Activated CD8-positive, alpha-beta memory T cell treated with anti-CD3 and anti-CD28 coated beads, Interleukin-2, amount 50 U/mL, for 1 hour (primary cell): Measurements from ENCODE around the gene SLIT3.

Source experiments
- DNase-seq: peaks from one replicate; pipeline ENCODE4 v3.0.0-alpha.2; 2020; ENCODE audit errors: extremely low read depth

SLIT3 gene

GRCh38 chr5:169300468-169301385 lies at the start of gene SLIT3:
SLIT3 (minus strand) TSS chr5:169301139; CDS start chr5:169300709, 430 bp downstream.
- DNase-seq, result no peak

DNA sequence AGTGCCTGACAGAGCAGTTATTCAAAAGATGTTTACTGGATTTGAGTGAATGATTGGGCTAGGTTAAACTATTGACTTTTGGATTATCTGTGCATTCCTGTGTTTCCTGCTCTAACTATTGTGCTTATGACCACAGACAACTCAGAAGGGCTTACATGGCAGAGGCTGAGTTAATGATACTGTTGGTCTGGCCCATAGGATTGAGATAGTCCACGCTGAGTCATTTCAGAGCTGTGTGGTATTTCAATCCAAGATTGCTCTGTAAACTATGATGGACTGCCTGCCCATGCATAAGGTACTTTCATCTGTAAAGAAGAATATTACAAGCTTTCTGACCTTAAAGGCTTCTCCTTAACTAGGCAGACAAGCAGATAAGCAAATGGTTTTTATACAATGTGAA lies 49.1 kb upstream of the SLIT3 start:
- DNase-seq, result no peak

DNA sequence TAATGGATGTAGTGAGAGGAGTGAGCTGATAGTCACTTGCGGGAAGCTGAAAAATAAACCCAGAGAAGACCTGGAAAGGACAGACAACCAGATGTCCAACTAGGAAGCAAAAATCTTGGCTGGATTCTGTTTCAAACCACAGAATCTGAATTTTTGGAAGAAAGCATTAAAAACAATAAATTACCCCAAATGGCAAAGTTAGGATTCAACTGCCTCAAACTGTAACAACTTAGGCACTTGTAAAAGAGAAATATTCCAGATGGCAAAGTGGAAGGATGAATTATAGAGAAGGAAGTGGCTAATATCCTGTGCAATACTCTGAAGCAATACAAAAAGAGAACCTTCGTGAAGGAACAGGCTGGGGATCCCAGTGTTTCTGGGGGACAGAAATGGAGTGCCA lies 46.8 kb upstream of the SLIT3 start:
- no peak for DNase-seq

DNA sequence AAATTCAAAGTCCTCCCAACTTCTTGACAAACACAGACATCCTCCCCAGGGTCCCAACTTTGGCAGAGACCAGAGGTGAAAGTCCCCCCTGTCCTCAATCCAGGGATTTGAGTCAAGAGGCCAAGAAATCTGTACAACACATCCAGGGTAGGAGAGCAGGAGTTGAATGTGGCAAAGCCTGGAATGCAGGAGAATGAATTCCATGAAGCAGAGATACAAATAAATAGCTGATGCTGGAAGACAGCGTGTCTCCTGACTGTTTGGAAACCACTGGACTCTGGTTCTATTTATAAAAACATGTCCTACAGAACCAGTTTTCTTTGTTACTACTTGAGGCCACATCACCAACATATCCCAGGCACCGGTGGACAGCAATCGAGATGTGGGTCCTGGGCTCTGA lies 43.7 kb upstream of the SLIT3 start:
- no peak for DNase-seq

GRCh38 chr5:169343766-169344165 lies 42.8 kb upstream of the SLIT3 start:
- DNase-seq, result no peak

GRCh38 chr5:169341556-169341955 lies 40.6 kb upstream of the SLIT3 start:
- DNase-seq, result no peak

DNA sequence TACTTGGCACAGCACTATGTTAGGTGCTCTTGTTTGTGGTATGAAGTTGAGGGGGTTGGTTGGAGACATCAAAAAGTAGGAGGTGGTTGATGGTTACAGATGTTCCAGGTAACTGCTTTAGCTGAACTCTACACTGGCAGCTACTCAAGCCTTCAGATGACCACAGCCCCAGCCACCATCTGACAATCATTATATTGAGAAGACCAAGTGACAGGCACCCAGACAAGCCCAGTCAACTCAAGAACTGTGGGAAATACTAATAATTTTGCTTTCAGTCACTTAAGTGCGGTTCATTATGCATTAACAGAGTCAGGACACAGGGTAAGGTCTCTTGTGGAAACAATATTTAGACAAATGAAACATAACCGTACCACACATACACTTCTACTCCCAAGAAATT lies 38.9 kb upstream of the SLIT3 start:
- no peak for DNase-seq

DNA sequence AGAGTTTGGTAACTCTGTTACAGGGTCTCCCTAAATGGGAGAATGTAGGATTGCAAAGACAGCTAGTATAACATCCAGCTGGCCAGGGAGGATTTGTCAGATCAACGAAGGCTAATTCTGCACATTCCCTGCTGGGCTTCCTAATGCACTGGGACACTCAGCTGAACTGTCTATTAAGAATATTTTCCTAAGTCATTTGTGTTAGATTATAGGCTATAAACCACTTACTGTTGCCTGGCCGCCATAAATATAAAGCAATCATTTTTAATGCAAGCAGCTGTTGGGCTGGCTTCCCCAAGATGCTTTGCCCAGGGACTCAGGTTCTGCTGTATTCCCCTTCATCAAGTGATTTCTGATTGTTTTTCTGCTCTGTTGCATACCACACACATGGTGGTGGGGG lies 35.3 kb upstream of the SLIT3 start:
- DNase-seq, result no peak

DNA sequence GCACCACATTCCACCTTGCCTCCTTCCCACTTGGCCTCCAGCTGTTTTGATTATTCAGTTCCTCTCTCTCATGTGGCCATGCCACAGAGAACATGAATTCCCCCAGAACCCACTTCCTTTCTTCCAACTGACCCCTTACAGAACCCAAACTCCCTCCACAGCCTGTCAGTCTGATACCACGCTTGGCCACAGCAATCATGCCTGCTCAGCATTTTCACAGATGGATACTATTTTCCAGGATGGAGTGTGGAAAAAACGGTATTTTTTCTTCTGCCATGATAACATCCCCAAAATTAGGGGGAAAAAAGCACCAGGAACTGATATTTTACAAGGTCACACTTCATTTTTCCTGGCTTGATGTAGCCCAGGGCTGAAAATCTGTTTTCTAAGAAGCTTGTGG lies 34.9 kb upstream of the SLIT3 start:
- no peak for DNase-seq

DNA sequence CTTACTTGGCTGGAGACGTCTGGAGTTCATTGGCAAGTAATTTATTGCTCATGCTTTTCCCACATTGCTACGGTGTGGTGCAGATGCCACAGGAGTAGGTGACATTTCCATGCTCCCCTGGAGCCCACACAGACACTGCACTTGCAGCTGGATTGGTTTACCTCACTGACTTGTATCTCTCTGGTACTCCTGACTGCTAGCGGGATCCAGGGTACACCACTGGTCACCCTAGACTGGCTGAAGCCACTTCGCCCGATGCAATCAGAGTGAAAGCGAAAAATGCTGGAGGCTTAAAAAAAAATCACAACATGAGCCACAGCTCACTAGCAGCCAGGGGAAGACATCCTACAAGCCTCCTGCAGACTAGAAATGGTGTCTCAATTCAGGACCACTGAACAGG lies 32.6 kb upstream of the SLIT3 start:
- DNase-seq, result no peak

DNA sequence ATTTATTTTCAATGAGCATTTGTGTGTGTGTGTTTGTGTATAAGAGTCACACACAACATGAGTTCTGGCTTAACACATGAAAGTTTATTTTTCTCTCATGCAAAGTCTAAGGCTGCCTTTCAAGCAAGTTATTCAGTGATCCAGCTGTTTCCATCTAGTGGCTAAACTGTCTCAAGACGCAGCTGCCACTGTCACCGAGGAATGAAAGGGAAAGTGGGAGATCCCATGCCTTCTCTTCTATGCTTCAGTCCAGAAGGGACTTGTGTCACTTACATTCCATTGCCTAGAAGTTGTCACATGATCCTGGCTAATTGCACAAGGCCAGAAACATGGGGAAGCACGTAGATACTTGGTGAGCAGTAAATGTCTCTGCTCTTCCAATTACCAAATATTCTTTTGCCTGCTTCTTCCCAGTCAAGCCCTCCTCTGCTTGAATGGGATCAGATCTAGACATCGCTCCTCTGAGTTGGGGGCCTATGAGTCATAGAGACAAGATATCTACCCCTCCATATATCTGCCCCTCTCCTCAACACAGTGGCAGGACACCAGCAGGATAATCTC lies 30.4 kb upstream of the SLIT3 start:
- no peak for DNase-seq

- no peak for DNase-seq
Measured at GRCh38 chr5:169328401-169328800, 27.5 kb upstream of the SLIT3 start.

- no peak for DNase-seq
Measured at GRCh38 chr5:169325273-169325672, 24.3 kb upstream of the SLIT3 start.

DNA sequence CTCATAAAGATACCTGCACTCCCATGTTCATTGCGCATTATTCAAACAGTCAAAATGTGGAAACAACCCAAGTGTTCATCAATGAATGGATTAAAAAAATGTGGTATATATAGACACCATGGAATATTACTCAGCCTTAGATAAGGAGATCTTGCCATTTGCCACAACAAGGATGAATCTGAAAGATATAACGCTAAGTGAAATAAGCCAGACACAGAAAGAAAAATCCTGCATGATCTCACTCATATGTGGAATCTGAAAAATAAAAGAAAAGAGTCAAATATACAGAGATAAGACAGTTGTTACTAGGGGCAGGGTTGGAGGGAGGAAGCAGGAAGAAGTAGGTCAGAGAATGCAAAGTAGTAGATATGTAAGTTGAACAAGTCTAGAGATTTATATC lies 17.6 kb upstream of the SLIT3 start:
- no peak for DNase-seq

DNA sequence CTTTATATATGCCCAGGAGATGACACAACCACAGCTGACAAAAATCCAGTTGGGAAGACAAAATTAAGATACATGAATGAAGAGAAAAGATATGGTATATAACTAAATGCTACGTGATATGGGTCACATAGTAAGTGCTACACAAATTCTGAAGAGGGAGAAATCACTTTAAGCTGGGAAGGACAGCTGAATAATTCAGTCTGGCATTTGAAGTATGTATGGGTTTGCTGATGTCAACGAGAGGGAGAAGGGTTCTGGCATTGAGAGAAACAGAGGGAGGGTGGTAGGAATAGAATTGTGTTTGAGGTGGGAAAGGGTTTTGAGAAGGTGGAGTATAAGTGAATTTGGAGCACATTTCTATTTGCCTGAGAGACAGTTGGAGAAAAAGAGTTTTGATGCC lies 6.7 kb upstream of the SLIT3 start:
- no peak for DNase-seq

GRCh38 chr5:169305366-169305765 lies 4.4 kb upstream of the SLIT3 start:
- no peak for DNase-seq

- no peak for DNase-seq
Measured at GRCh38 chr5:169304175-169304574, 3.2 kb upstream of the SLIT3 start.

DNA sequence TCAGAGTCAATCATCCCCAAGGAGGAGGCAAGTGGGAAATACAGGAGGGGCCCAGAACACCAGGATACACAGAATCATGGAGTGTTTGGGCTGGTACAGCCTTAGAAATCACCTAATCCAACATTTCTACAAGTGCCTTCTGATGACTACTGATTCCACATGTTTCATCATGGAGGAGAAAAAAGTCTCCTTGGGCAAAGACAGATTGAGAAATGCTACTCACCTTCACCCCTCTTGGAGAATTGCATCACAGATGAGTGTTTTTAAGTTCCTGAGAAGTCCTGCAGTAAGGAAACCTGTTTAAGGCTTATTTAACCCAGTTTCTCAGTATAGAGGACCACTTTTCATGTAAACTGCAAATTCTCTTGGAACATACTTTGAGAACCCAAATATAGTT lies 2.2 kb upstream of the SLIT3 start:
- no peak for DNase-seq

DNA sequence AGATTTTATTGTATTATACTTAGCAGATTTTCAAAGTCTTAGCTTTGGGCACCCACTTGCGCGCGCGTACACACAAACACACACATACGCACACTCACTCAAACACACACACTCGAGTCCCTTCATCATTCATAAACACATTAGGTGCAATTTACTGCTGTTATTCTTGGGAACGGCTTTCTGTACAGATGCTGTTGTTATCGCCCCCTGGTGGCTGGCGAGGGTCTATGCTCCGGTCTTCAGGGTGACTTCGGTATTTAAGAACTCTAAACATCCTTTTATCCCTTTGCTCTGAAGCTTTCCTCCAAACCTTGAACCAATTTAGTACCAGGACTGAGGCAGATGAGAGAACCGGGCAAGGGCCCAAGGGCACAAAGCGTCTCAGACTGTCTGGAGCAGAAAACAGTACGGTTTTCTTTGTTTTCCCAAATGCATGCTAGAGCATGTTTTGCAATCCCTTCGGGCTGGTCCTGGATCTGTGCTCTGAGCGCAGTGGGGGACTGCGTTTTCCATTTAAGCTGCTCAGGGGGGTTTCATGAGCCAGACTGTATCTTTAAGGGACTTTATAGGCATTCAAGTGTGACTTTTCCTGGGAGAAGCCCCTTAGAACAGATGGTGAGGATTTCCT lies 1.7 kb upstream of the SLIT3 start:
- DNase-seq, result no peak

GRCh38 chr5:169301986-169302385 lies 1.0 kb upstream of the SLIT3 start:
- DNase-seq, result no peak

DNA sequence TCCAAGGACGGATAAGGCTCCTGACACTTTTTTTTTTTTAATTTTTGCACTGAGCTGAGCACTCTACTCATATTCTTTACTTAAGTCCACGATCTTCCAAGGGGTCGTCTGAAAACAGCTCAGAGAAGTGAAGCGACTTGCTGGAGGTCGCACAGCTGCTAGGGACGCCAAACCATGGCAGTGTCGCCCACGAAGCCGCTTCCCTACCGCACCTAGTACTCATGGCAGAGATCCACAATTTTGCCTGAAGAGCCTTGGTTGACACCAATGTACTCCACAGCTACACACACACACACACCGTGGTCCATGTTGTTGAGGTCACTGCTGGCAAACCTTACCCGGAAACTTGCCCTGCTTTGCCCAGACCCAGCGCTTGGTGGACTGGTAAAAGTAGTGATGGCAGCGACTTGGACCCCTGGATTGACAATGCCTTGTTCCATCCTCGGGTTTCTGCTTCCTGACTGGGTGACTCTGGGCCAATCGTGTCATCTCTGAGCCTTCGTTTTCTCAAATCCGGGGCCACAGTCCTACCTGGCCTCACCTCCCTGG lies 521 bp upstream of the SLIT3 start:
- DNase-seq, result no peak

DNA sequence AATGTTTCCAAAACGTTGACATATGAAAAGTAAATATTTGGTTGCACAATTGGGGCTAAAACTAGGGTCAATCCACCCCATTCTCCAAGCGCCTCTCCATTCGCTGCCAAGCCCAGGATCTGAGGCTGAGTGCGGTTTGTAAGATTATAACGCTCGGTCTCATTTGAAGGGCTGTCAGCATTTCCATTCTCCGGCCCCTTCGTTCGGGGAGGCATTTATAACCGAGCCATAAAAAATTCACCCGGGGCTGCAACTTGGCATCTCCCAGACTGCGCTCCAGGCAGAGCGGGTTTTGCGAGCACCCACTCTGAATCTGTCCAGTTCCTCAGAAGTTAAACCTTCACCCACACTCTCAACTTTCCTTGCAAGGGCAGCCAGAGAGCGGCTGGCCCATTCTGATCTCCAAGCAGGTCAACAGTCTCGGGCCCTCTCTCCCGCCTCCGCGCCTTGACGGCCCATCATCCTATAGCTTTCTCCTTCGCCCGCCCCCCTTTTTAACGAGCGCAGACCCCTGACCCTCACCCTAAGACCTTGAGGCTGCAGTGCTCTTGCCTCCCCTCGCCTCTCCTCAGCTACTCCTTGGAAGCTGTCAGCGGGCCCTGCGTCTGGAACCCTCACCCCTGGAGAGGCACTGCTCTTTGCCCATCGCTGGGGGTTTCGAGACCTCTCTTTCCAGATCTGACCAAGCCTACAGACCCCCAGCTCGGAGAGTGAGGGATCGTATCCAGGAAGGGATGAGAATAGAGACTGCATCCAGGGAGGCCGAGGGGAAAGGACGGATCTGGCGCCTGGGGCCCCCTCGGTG lies 1.1 kb downstream of the SLIT3 start:
- no peak for DNase-seq
